ENCODE data around the gene TNIK. TPM values are rescaled to one million over a fixed set of nuclear protein-coding genes. Genes with fewer than 3 reads are reported as not detected.

The TNIK gene
- total and polyA plus RNA-seq, 10 of the 15 experiments (the other 5 are each of a cell fraction or from before 2014, with no cell fraction given) = 13.9 to 74.3 (median 48.2) TPM

- TF ChIP-seq, protein P1, sequence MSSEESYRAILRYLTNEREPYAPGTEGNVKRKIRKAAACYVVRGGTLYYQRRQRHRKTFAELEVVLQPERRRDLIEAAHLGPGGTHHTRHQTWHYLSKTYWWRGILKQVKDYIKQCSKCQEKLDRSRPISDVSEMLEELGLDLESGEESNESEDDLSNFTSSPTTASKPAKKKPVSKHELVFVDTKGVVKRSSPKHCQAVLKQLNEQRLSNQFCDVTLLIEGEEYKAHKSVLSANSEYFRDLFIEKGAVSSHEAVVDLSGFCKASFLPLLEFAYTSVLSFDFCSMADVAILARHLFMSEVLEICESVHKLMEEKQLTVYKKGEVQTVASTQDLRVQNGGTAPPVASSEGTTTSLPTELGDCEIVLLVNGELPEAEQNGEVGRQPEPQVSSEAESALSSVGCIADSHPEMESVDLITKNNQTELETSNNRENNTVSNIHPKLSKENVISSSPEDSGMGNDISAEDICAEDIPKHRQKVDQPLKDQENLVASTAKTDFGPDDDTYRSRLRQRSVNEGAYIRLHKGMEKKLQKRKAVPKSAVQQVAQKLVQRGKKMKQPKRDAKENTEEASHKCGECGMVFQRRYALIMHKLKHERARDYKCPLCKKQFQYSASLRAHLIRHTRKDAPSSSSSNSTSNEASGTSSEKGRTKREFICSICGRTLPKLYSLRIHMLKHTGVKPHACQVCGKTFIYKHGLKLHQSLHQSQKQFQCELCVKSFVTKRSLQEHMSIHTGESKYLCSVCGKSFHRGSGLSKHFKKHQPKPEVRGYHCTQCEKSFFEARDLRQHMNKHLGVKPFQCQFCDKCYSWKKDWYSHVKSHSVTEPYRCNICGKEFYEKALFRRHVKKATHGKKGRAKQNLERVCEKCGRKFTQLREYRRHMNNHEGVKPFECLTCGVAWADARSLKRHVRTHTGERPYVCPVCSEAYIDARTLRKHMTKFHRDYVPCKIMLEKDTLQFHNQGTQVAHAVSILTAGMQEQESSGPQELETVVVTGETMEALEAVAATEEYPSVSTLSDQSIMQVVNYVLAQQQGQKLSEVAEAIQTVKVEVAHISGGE (CRISPR knock-in tag; IDR thresholded peaks at IDR 0.05) = no peak
- TF ChIP-seq TBL1XR1 (IDR thresholded peaks at IDR 0.05; ENCODE audit: low read depth, low read length) (no peak), STAT1 (conservative IDR thresholded peaks at IDR 0.05) (no peak), E4F1 (IDR thresholded peaks at IDR 0.05; ENCODE audit: borderline replicate concordance, partially characterized antibody) (no peak)
These were observed 108.5 kb downstream of the TNIK start (continued) for GRCh38 chr3:171351676-171352075.

- no peak for FAIRE-seq
- no TSS peak for BruUV-seq (replicated peaks)
- TF ChIP-seq ZNF207 (IDR thresholded peaks at IDR 0.05; ENCODE audit: borderline replicate concordance) (no peak), ATF7 (IDR thresholded peaks at IDR 0.05; ENCODE audit: low read depth) (no peak), SPI1 (IDR thresholded peaks at IDR 0.05; ENCODE audit: borderline replicate concordance, insufficient read depth, low read depth, low read length) (peak; percentile 36; the same call in 1 of the 2 replicates), RELB (IDR thresholded peaks at IDR 0.05; ENCODE audit: low read depth) (0 out of 2 replicates have a peak, but pooled peaks have one; percentile 31), ZNF384 (IDR thresholded peaks at IDR 0.05; ENCODE audit: borderline replicate concordance, low read depth, low read length) (peak; percentile 86), EP300 (IDR thresholded peaks at IDR 0.05; ENCODE audit: borderline replicate concordance in 1 of 2, control insufficient read depth in 1 of 2, low read depth in 2 of 2, low read length in 2 of 2) (0 out of 4 replicates have a peak, but pooled peaks of 1 of the 2 experiments have one; percentile 10), MTA2 (IDR thresholded peaks at IDR 0.05; ENCODE audit: low read depth) (peak; percentile 58; the same call in 1 of the 2 replicates), SMARCA5 (IDR thresholded peaks at IDR 0.05) (no peak)
These were observed 109.8 kb downstream of the TNIK start for GRCh38 chr3:171350364-171350763.

More at GRCh38 chr3:171350364-171350763, 109.8 kb downstream of the TNIK start:
- ATAC-seq (no peak), DNase-seq (ENCODE audit: low read depth, low spot score) (no peak)
- H3K9me3 ChIP-seq (replicated peaks; ENCODE audit: control insufficient read depth, insufficient read depth, low read length) = no peaks in the 10 kb centered on the region; the same call in 1 of the 3 replicates
- H3K27ac ChIP-seq (ENCODE audit: control insufficient read depth, insufficient read depth) = peak overlapping the region; percentile 94
- peaks cover 82% of the 10 kb centered on the region for H3K4me1 ChIP-seq (ENCODE audit: control insufficient read depth, insufficient read depth, low read length)
- intact Hi-C loops (cut with micrococcal nuclease; ENCODE audit: unreplicated experiment) = loop anchor here (10.0 kb wide), 1 partner anchor 454 kb away; no protein-coding TSS in a partner anchor
- CTCF ChIA-PET = interaction anchor here (0.7 to 3.0 kb wide), 8 partner anchors 8 to 216 kb away, joined by 3 to 15 read pairs (median 4); no protein-coding TSS in a partner anchor
- H3K36me3 ChIP-seq (ENCODE audit: control insufficient read depth in 2 of 2, insufficient read depth in 2 of 2, low read length in 1 of 2) = peaks cover 0 to 5% of the 10 kb centered on the region in 2 experiments; a peak in 1 of 4 replicates
- no peak overlapping the region for H3K4me3 ChIP-seq
- no peak overlapping the region for H3K4me2 ChIP-seq (ENCODE audit: control insufficient read depth, insufficient read depth)
- no peak overlapping the region for H2AFZ ChIP-seq (ENCODE audit: control insufficient read depth, low read depth, low read length)
- in situ Hi-C loops (cut with MboI) = no loop called here
- SMC1A ChIA-PET (ENCODE audit: uncharacterized antibody, unreplicated experiment) = interaction anchor here (0.8 to 7.5 kb wide), 27 partner anchors 11 to 216 kb away, joined by 3 to 89 read pairs (median 5); partner anchors contain the start of gene TNIK
- H4K20me1 ChIP-seq (ENCODE audit: control insufficient read depth, insufficient read depth) = no peaks in the 10 kb centered on the region
- H3K79me2 ChIP-seq (ENCODE audit: control insufficient read depth, insufficient read depth, low read length) = peaks cover 95% of the 10 kb centered on the region
- no peak overlapping the region for H3K9ac ChIP-seq (ENCODE audit: control insufficient read depth, insufficient read depth, low read length)
- RAD21 ChIA-PET (ENCODE audit: unreplicated experiment) = interaction anchor here (0.7 to 7.2 kb wide), 19 partner anchors 7 to 165 kb away, joined by 3 to 97 read pairs (median 5); no protein-coding TSS in a partner anchor
- H3K27me3 ChIP-seq (replicated peaks in 1 of 2; ENCODE audit: control insufficient read depth in 2 of 2, insufficient read depth in 2 of 2, low read length in 1 of 2) = no peaks in the 10 kb centered on the region
- POLR2A ChIA-PET = interaction anchor here (0.6 to 2.3 kb wide), 14 partner anchors 9 to 111 kb away, joined by 3 to 9 read pairs (median 4); no protein-coding TSS in a partner anchor

All from GM12878 (cell line).